Measurements from ENCODE around the gene TCF7. TPM values are rescaled to one million over a fixed set of nuclear protein-coding genes. Genes with fewer than 3 reads are reported as not detected.

Gene TCF7
- total RNA-seq, 1 donor from 2014 or later: 3.6 TPM

DNA sequence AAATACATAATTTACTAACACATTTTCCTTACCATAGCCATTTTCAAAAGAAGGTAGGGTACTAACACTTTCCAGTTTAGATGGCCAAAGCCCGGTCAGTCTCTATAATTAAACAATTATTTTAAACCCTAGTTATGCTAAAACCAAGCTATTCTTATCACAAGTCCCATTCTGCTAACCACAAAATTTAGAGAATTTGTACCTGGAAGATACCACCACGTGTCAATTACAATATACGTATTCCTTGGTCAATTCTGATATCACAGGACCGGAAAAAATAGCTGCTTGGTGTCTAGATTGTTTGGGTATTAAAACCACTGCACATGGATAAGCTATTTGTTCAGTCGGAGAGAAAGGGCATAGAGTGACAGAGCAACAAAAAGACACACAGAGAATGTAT lies 81.2 kb downstream of the TCF7 start:
- Histone ChIP-seq H3K36me3 (ENCODE audit: control insufficient read depth, insufficient read depth, low read length) (no peaks in the 10 kb centered on the region), H3K4me3 (ENCODE audit: low read depth, low read length) (no peak overlapping the region), H3K27me3 (ENCODE audit: control insufficient read depth, insufficient read depth, low read length) (no peaks in the 10 kb centered on the region)
- TF ChIP-seq, protein P1, sequence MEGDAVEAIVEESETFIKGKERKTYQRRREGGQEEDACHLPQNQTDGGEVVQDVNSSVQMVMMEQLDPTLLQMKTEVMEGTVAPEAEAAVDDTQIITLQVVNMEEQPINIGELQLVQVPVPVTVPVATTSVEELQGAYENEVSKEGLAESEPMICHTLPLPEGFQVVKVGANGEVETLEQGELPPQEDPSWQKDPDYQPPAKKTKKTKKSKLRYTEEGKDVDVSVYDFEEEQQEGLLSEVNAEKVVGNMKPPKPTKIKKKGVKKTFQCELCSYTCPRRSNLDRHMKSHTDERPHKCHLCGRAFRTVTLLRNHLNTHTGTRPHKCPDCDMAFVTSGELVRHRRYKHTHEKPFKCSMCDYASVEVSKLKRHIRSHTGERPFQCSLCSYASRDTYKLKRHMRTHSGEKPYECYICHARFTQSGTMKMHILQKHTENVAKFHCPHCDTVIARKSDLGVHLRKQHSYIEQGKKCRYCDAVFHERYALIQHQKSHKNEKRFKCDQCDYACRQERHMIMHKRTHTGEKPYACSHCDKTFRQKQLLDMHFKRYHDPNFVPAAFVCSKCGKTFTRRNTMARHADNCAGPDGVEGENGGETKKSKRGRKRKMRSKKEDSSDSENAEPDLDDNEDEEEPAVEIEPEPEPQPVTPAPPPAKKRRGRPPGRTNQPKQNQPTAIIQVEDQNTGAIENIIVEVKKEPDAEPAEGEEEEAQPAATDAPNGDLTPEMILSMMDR (IDR thresholded peaks at IDR 0.05; ENCODE audit: insufficient read depth, low read length, poor library complexity, severe bottlenecking): no peak
- no peak for DNase-seq (ENCODE audit: low read depth)

Other genes starting within 250 kb of the TCF7 start
- 70.2 and 78.0 TPM in 2 replicates for gene C5orf15, start 146.1 kb upstream of the TCF7 start, total RNA-seq
- 230 and 238 TPM in 2 replicates for gene VDAC1, start 109.7 kb upstream of the TCF7 start, total RNA-seq
- 222 and 233 TPM in 2 replicates for gene SKP1, start 62.3 kb downstream of the TCF7 start, total RNA-seq
- 232 and 249 TPM in 2 replicates for gene PPP2CA, start 111.4 kb downstream of the TCF7 start, total RNA-seq